Liver (tissue), 9 donors: ENCODE data around the gene PRM2. TPM values are rescaled to one million over a fixed set of nuclear protein-coding genes. Genes with fewer than 3 reads are reported as not detected.

ENCODE experiments used
- DNase-seq: peaks from one replicate; pipeline ENCODE4 v3.0.0-alpha.2; 2017; ENCODE audit warnings: low spot score
- H3K27ac ChIP-seq, 2 donors: one replicate each; pipeline ENCODE4 v1.7.0; 2013; ENCODE audit warnings: inconsistent platforms in 2 of 2, low read length in 2 of 2, control low read depth in 1 of 2, low read depth in 1 of 2, mild to moderate bottlenecking in 1 of 2
- H3K27me3 ChIP-seq, 4 donors: one replicate each; pipeline versions ENCODE4 v1.6.1 to v1.7.0; 2013; ENCODE audit warnings: low read length in 3 of 4, inconsistent platforms in 1 of 4, mild to moderate bottlenecking in 1 of 4, moderate library complexity in 1 of 4; ENCODE audit not compliant: control insufficient read depth in 4 of 4, insufficient read depth in 4 of 4
- H3K36me3 ChIP-seq, 4 donors: one replicate each; pipeline versions ENCODE4 v1.6.1 to v1.7.0; 2013; ENCODE audit warnings: low read length in 3 of 4, mild to moderate bottlenecking in 3 of 4, low read depth in 1 of 4, moderate library complexity in 1 of 4; ENCODE audit not compliant: control insufficient read depth in 4 of 4, insufficient read depth in 3 of 4
- H3K4me1 ChIP-seq, 4 donors: one replicate each; pipeline versions ENCODE4 v1.6.1 to v1.7.0; 2013; ENCODE audit warnings: low read length in 3 of 4, mild to moderate bottlenecking in 3 of 4, moderate library complexity in 1 of 4; ENCODE audit not compliant: control insufficient read depth in 4 of 4, insufficient read depth in 4 of 4
- H3K4me3 ChIP-seq, 3 donors: one replicate each; pipeline versions ENCODE4 v1.6.1 to v1.7.0; 2013; ENCODE audit warnings: low read length in 3 of 3, control low read depth in 1 of 3, low read depth in 1 of 3, mild to moderate bottlenecking in 1 of 3
- H3K9ac ChIP-seq, 2 donors: one replicate each; pipeline ENCODE4 v1.7.0; 2013; ENCODE audit warnings: low read length in 2 of 2, mild to moderate bottlenecking in 2 of 2, moderate library complexity in 2 of 2, control low read depth in 1 of 2, low read depth in 1 of 2
- H3K9me3 ChIP-seq, 4 donors: one replicate each; pipeline versions ENCODE4 v1.6.1 to v1.7.0; 2013; ENCODE audit warnings: low read length in 3 of 4; ENCODE audit not compliant: control insufficient read depth in 4 of 4
- EGR1 ChIP-seq, 2 donors: IDR thresholded peaks; 2 replicates each; pipeline ENCODE4 v1.6.1; 2016 to 2018; ENCODE audit warnings: antibody characterized with exemption in 2 of 2, low read depth in 2 of 2
- FOXA1 ChIP-seq: IDR thresholded peaks from 2 replicates; pipeline ENCODE4 v1.6.1; 2016; ENCODE audit warnings: antibody characterized with exemption
- FOXA2 ChIP-seq: IDR thresholded peaks from 2 replicates; pipeline ENCODE4 v1.6.1; 2016; ENCODE audit warnings: antibody characterized with exemption
- GABPA ChIP-seq, 2 donors: IDR thresholded peaks in 1 of 2; conservative IDR thresholded peaks in 1 of 2; 2 replicates each; pipeline ENCODE4 v1.6.1; 2016; ENCODE audit warnings: antibody characterized with exemption in 2 of 2, mild to moderate bottlenecking in 1 of 2, moderate library complexity in 1 of 2
- HNF4A ChIP-seq, 2 donors: conservative IDR thresholded peaks; 2 replicates each; pipeline ENCODE4 v1.6.1; 2016; ENCODE audit warnings: antibody characterized with exemption in 2 of 2, mild to moderate bottlenecking in 2 of 2
- HNF4G ChIP-seq: IDR thresholded peaks from 2 replicates; pipeline ENCODE4 v1.6.1; 2016; ENCODE audit warnings: antibody characterized with exemption
- JUND ChIP-seq, 2 donors: IDR thresholded peaks; 2 replicates each; pipeline ENCODE4 v1.6.1; 2016; ENCODE audit warnings: antibody characterized with exemption in 2 of 2
- NR2F2 ChIP-seq: IDR thresholded peaks from 2 replicates; pipeline ENCODE4 v1.6.1; 2016; ENCODE audit warnings: antibody characterized with exemption
- RAD21 ChIP-seq, 2 donors: IDR thresholded peaks; 2 replicates each; pipeline ENCODE4 v1.6.1; 2016; ENCODE audit warnings: antibody characterized with exemption in 2 of 2, mild to moderate bottlenecking in 2 of 2
- RXRA ChIP-seq, 2 donors: IDR thresholded peaks; 2 replicates each; pipeline ENCODE4 v1.6.1; 2017 to 2018; ENCODE audit warnings: antibody characterized with exemption in 2 of 2, mild to moderate bottlenecking in 1 of 2
- SP1 ChIP-seq: IDR thresholded peaks from 2 replicates; pipeline ENCODE4 v1.6.1; 2018; ENCODE audit warnings: antibody characterized with exemption, mild to moderate bottlenecking
- YY1 ChIP-seq: IDR thresholded peaks from 2 replicates; pipeline ENCODE4 v1.6.1; 2016; ENCODE audit warnings: antibody characterized with exemption, mild to moderate bottlenecking
- WGBS: extraction: QIAGEN DNeasy Blood & Tissue Kit; methylation state at CpG from one replicate; pipeline ENCODE4 v1.1.7; 2013; 5-methylcytosine and 5-hydroxymethylcytosine counted together
- polyA plus RNA-seq, 2 donors: library from polyadenylated mRNA; stranded (reverse) in 1 of 2; unstranded in 1 of 2; fragments of 200-250 nt in 1 of 2; fragments of >200 nt in 1 of 2; fragmentation: Nextera tagmentation in 1 of 2; extraction: Ambion mirVana in 1 of 2; gene quantifications; one replicate each; pipeline versions ENCODE4 v1.2.1 to v1.2.3, GENCODE V29; 2013 to 2015
- total RNA-seq, 2 donors: library from RNA; depleted of rRNA; stranded (reverse); fragments of >200 nt; gene quantifications; one replicate each; pipeline ENCODE4 v1.2.3, GENCODE V29; 2014
- TF ChIP-seq, protein P1 (sequence below): IDR thresholded peaks from 2 replicates; pipeline ENCODE4 v1.6.1; 2016; ENCODE audit warnings: antibody characterized with exemption
- TF ChIP-seq, protein P2 (sequence below): IDR thresholded peaks from 2 replicates; pipeline ENCODE4 v1.6.1; 2016; ENCODE audit warnings: antibody characterized with exemption
- TF ChIP-seq, protein P3 (sequence below): IDR thresholded peaks from 2 replicates; pipeline ENCODE4 v1.6.1; 2016; ENCODE audit warnings: antibody characterized with exemption
- TF ChIP-seq, protein P4 (sequence below): IDR thresholded peaks from 2 replicates; pipeline ENCODE4 v1.6.1; 2016; ENCODE audit warnings: antibody characterized with exemption, mild to moderate bottlenecking
- TF ChIP-seq, protein P5 (sequence below): fragments of 150-350 bp; IDR thresholded peaks from 2 replicates; pipeline ENCODE4 v1.5.1; 2017; ENCODE audit warnings: improper control_type of control experiment, low read depth, low read length; ENCODE audit not compliant: missing input control
- donor health status: healthy.
- donor health status: healthy.
- donor health status: healthy.
- donor health status: healthy.
- donor health status: healthy.

PRM2 gene
- total and polyA plus RNA-seq, 4 donors = not detected

DNA sequence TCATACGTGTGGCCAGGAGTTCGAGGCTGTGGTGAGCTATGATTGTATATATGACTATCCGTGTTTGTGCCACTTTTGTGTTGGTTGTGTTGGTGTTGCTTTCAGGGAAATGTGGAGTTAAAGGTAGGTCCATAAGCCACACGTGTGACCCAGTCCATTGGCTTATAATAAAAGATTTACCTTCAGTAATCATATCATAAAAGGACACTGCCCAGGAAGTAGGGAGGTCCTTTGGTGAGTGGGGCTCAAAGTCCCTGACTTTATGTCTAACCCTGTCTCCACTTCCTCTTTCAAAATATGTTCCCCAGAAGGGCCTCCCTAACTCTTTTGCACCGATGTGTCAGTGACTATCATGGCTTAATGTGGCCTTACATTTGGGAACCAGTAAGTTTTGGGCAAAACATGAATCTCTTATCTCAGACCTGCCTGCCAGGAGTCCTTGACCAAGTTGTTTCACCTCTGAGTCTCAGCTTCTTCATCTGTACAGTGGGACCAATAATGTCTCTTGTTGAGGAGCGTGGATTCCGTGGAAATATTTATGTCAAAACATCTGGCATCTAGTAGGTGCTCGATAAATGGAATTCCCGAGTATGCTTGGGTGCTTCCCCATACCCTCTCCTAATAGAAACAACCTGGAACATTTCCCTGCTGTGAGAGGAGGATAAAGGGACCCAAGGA, 12.0 kb downstream of the PRM2 start:
- no peak overlapping the region for H3K4me3 ChIP-seq
- H3K9ac ChIP-seq = no peak overlapping the region
- H3K36me3 ChIP-seq = no peaks in the 10 kb centered on the region
- H3K27ac ChIP-seq = no peak overlapping the region
- H3K4me1 ChIP-seq = peaks cover 0 to 5% (median 2%) of the 10 kb centered on the region in 4 donors
- H3K9me3 ChIP-seq = no peaks in the 10 kb centered on the region
- H3K27me3 ChIP-seq = no peaks in the 10 kb centered on the region
- DNase-seq = no peak
- TF ChIP-seq HNF4G (no peak), EGR1 (IDR thresholded peaks at IDR 0.05; ENCODE audit: low read depth in 2 of 2) (no peak), RXRA (IDR thresholded peaks at IDR 0.05) (no peak), RAD21 (IDR thresholded peaks at IDR 0.05) (no peak), HNF4A (conservative IDR thresholded peaks at IDR 0.05) (no peak), GABPA (IDR thresholded peaks at IDR 0.05 in 1 of 2, conservative IDR thresholded peaks at IDR 0.05 in 1 of 2) (no peak), NR2F2 (no peak), JUND (IDR thresholded peaks at IDR 0.05) (no peak), FOXA2 (no peak), FOXA1 (no peak)
- TF ChIP-seq, protein P1, sequence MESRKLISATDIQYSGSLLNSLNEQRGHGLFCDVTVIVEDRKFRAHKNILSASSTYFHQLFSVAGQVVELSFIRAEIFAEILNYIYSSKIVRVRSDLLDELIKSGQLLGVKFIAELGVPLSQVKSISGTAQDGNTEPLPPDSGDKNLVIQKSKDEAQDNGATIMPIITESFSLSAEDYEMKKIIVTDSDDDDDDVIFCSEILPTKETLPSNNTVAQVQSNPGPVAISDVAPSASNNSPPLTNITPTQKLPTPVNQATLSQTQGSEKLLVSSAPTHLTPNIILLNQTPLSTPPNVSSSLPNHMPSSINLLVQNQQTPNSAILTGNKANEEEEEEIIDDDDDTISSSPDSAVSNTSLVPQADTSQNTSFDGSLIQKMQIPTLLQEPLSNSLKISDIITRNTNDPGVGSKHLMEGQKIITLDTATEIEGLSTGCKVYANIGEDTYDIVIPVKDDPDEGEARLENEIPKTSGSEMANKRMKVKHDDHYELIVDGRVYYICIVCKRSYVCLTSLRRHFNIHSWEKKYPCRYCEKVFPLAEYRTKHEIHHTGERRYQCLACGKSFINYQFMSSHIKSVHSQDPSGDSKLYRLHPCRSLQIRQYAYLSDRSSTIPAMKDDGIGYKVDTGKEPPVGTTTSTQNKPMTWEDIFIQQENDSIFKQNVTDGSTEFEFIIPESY = no peak
- TF ChIP-seq, protein P2, sequence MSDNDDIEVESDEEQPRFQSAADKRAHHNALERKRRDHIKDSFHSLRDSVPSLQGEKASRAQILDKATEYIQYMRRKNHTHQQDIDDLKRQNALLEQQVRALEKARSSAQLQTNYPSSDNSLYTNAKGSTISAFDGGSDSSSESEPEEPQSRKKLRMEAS = no peak
- TF ChIP-seq, protein P3, sequence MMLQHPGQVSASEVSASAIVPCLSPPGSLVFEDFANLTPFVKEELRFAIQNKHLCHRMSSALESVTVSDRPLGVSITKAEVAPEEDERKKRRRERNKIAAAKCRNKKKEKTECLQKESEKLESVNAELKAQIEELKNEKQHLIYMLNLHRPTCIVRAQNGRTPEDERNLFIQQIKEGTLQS = no peak
- TF ChIP-seq, protein P4, sequence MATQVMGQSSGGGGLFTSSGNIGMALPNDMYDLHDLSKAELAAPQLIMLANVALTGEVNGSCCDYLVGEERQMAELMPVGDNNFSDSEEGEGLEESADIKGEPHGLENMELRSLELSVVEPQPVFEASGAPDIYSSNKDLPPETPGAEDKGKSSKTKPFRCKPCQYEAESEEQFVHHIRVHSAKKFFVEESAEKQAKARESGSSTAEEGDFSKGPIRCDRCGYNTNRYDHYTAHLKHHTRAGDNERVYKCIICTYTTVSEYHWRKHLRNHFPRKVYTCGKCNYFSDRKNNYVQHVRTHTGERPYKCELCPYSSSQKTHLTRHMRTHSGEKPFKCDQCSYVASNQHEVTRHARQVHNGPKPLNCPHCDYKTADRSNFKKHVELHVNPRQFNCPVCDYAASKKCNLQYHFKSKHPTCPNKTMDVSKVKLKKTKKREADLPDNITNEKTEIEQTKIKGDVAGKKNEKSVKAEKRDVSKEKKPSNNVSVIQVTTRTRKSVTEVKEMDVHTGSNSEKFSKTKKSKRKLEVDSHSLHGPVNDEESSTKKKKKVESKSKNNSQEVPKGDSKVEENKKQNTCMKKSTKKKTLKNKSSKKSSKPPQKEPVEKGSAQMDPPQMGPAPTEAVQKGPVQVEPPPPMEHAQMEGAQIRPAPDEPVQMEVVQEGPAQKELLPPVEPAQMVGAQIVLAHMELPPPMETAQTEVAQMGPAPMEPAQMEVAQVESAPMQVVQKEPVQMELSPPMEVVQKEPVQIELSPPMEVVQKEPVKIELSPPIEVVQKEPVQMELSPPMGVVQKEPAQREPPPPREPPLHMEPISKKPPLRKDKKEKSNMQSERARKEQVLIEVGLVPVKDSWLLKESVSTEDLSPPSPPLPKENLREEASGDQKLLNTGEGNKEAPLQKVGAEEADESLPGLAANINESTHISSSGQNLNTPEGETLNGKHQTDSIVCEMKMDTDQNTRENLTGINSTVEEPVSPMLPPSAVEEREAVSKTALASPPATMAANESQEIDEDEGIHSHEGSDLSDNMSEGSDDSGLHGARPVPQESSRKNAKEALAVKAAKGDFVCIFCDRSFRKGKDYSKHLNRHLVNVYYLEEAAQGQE = no peak
- TF ChIP-seq, protein P5, sequence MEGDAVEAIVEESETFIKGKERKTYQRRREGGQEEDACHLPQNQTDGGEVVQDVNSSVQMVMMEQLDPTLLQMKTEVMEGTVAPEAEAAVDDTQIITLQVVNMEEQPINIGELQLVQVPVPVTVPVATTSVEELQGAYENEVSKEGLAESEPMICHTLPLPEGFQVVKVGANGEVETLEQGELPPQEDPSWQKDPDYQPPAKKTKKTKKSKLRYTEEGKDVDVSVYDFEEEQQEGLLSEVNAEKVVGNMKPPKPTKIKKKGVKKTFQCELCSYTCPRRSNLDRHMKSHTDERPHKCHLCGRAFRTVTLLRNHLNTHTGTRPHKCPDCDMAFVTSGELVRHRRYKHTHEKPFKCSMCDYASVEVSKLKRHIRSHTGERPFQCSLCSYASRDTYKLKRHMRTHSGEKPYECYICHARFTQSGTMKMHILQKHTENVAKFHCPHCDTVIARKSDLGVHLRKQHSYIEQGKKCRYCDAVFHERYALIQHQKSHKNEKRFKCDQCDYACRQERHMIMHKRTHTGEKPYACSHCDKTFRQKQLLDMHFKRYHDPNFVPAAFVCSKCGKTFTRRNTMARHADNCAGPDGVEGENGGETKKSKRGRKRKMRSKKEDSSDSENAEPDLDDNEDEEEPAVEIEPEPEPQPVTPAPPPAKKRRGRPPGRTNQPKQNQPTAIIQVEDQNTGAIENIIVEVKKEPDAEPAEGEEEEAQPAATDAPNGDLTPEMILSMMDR = no peak
- 85% methylated on average over 9 of the region's 9 CpGs for WGBS

DNA sequence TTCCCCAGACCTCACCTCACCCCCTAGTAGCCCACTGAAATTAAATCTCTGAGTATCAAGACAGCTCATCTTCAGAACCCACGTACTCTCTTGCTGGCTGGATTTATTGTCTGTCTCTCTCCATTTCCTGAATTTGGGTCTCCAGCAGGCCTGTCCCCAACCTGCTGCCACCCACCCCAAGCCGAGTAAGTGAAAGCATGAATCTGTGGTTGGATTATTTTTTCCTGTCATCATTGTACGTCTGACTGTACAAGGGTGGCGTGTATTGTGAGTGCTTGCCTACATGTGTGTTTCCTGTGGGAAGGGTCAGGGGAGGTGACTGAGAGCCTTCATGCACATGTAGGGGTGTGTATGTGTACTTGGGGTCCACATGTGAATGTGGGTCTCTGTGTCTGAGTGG, 12.5 kb downstream of the PRM2 start:
- no peak for DNase-seq
- H3K9ac ChIP-seq = no peak overlapping the region
- H3K4me3 ChIP-seq = no peak overlapping the region
- no peaks in the 10 kb centered on the region for H3K36me3 ChIP-seq
- H3K9me3 ChIP-seq = no peaks in the 10 kb centered on the region
- WGBS = 75% methylated on average over 4 of the region's 4 CpGs
- peaks cover 0 to 11% (median 5%) of the 10 kb centered on the region in 4 donors for H3K4me1 ChIP-seq
- no peaks in the 10 kb centered on the region for H3K27me3 ChIP-seq
- H3K27ac ChIP-seq = no peak overlapping the region
- TF ChIP-seq, protein P2 = no peak
- TF ChIP-seq, protein P5 = no peak
- TF ChIP-seq FOXA2 (no peak), SP1 (no peak), RAD21 (IDR thresholded peaks at IDR 0.05) (no peak), GABPA (IDR thresholded peaks at IDR 0.05 in 1 of 2, conservative IDR thresholded peaks at IDR 0.05 in 1 of 2) (no peak), YY1 (no peak), FOXA1 (no peak)
- TF ChIP-seq, protein P4 = no peak
